Prostate gland (tissue), 2 donors: ENCODE results near the gene SENP2.

Experiments used
- CTCF ChIP-seq, 4 experiments: fragments of 200-600 bp in 2 of 4; fragments of 450-650 bp in 2 of 4; sonication (generic) in 2 of 4; IDR thresholded peaks; 1 replicate in 3 of 4; 2 replicates in 1 of 4; pipeline ENCODE4 v1.5.1; 2016 to 2019; ENCODE audit warnings: antibody characterized with exemption in 4 of 4, mild to moderate bottlenecking in 2 of 4, moderate library complexity in 2 of 4
- POLR2A ChIP-seq: fragments of 450-650 bp; IDR thresholded peaks from one replicate; pipeline ENCODE4 v1.6.1; 2016; ENCODE audit warnings: antibody characterized with exemption, mild to moderate bottlenecking
- POLR2AphosphoS5 ChIP-seq: sonication (generic); formaldehyde crosslinking; IDR thresholded peaks from one replicate; pipeline ENCODE4 v1.6.1; 2017; ENCODE audit warnings: antibody characterized with exemption

- TF ChIP-seq CTCF (IDR thresholded peaks at IDR 0.05) (no peak), POLR2A (no peak), POLR2AphosphoS5 (no peak)
These were observed 44.1 kb downstream of the SENP2 start for GRCh38 chr3:185630182-185630622.
